H7 (cell line): ENCODE results near the gene LMCD1. TPM values are rescaled to one million over a fixed set of nuclear protein-coding genes. Genes with fewer than 3 reads are reported as not detected.

Experiments
- DNase-seq: peaks from one replicate; pipeline ENCODE4 v3.0.0; 2012
- H3K27me3 ChIP-seq: 2 replicates; pipeline ENCODE4 v1.6.0; 2011; ENCODE audit warnings: mild to moderate bottlenecking, low read length; ENCODE audit not compliant: control insufficient read depth, insufficient read depth
- H3K36me3 ChIP-seq: replicated peaks from 2 replicates; pipeline ENCODE4 v1.5.1; 2011; ENCODE audit warnings: low read length; ENCODE audit not compliant: control insufficient read depth, insufficient read depth
- H3K4me3 ChIP-seq: 2 replicates; pipeline ENCODE4 v1.5.1; 2011; ENCODE audit warnings: low read depth, mild to moderate bottlenecking, control low read depth, low read length, moderate library complexity; ENCODE audit not compliant: insufficient read depth
- total RNA-seq: library from RNA; depleted of rRNA; stranded (reverse); fragments of >200 nt; shearing (Covaris generic); gene quantifications from 2 replicates; pipeline ENCODE4 v1.2.3, GENCODE V29; 2014

The LMCD1 gene
- total RNA-seq, 1 experiment from 2014 or later: 7.9 TPM

DNA sequence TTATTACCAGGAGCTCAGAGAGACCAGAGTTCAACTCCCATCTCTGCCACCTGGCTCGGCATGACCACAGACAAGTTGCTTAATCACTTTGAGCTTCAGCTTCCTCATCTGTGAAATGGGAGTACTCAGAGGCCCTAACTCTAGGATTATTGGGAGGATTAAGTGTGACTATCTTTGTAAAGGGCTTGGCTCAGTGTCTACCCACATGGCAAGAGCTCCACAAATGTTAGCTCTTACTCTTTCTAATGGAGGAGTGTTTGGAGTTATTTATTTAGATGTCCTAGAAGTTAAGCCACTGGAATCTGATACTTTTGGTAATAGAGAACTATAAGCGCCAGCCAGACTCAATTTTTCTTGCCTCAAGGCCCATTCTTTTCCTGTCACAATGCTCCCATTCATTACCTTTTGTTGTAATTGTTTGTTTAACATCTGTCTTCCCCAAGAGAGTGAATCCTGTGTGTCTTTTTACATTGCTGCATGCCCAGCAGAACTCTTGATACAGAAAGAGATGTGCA is 12.3 kb upstream of the LMCD1 start:
- no peaks in the 10 kb centered on the region for H3K36me3 ChIP-seq
- no peak overlapping the region for H3K4me3 ChIP-seq
- DNase-seq: no peak
- no peaks in the 10 kb centered on the region for H3K27me3 ChIP-seq

DNA sequence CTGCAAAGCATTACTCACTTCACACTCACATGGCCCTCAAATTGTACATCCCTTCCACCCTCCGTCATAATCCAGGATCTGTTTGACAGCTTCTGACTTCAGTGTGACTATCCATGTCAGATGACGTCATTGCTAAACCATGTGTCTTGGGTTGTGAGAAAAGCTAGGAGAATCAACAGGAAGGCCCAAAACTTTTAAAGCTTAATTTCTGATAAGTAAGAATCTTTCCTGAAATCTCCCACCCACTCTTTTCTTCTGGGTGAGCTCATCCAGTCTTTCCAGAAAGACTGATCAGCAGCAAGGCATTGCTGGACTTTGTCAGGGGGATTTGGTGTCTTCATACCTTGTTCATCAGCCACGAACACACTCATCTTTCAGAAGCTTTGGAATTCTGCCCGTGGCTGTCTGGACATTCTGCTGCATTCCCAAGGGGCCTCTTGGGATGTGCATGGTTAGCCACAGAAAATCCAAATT is 11.5 kb upstream of the LMCD1 start:
- no peak overlapping the region for H3K4me3 ChIP-seq
- no peak for DNase-seq
- H3K36me3 ChIP-seq: no peaks in the 10 kb centered on the region
- H3K27me3 ChIP-seq: no peaks in the 10 kb centered on the region

DNA sequence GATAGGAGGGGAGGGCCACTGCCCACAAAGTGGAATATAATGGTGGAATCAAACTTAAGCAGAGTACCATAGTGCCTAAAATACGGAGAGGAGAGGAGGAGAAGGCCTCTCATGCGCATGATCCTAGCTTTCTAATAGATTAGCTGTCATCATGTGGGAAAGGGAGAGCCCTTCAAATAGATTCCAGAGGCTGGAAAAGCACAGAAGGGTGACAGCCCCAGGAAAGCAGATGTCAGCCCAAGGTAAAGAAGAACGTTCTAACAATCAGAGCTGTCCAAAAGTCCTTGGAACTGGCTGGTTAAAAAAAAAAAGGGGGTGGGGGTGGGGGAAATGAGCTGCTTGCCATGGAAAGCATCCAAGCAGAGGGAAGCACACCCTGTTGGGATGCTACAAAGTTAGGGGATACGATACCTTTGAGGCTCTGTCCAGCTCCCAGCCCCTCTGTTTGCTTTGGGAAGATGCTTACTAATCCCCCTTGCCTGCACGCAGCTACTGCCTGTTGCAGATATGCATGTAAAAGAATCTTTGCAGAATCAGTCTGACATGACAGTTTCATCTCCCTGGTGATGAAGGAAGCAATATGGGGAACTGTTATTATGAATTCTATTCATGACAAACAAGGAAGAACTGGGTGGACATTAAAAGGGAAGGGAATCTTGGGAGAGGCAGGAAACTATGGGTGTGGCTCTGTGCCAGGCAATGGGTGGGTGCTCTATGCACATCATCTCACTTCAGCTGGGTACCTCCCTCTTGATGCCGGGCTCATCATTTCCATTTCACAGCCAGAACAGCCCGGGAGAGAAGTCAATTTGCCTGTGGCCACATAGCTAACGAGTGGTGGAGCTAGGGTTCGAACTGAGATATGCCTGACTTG is 10.1 kb upstream of the LMCD1 start:
- H3K4me3 ChIP-seq: no peak overlapping the region
- H3K27me3 ChIP-seq: no peaks in the 10 kb centered on the region
- no peaks in the 10 kb centered on the region for H3K36me3 ChIP-seq
- no peak for DNase-seq

DNA sequence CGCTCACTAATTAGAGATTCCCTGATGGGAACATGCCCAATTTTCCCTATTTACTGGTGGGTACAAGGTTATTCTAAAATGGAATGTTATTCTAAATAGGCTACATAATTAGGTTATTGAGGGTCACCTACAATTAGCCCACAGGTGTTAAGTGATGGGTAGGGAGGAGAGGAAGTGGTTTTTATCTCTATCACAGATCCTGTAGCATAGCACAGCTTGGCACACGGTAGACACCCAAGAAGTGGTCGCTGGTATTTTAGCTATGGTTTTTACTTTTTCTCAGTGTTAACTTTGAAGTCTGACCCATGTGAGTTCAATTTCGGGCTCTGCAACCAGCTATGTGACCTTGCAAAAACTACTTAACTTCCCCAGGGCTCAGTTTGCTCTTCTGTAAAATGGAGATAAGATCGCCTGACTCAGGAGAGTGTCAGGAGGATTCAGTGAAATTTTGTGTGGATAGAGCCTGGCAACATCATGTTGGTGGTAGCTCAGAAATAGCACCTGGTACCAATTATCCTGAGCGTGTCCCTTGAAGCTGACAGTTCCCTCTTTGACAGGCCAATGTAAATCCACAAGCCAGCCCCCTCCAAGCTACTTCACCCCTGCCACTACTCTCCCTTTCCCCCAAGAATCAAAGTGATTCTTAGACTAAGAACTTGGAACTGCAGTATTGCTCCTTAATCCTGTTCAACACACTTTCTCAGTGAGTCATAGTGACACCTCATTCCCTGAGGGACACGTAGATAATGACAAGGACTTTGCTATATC is 8.7 kb upstream of the LMCD1 start:
- no peak for DNase-seq
- Histone ChIP-seq H3K4me3 (no peak overlapping the region), H3K27me3 (no peaks in the 10 kb centered on the region), H3K36me3 (no peaks in the 10 kb centered on the region)

DNA sequence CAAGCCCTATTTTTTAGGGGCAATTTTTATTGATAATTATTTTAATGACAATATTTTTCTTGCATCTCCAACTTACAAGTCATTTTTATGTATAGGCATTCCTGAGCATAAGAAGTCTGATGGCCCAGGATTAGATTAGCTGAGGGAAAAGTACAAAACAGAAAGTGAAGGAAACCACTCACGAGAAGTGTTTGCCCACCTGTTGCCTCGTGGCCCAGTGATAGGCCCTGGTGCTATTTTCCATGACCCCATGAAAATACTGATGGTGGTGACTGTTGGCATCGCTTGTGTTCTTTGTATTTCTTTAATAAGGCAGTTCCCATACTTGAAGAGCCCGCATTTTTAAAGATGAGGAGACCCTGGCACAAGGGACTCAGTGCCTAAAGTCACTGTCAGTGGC is 7.9 kb upstream of the LMCD1 start:
- no peak for DNase-seq
- no peak overlapping the region for H3K4me3 ChIP-seq
- no peaks in the 10 kb centered on the region for H3K36me3 ChIP-seq

DNA sequence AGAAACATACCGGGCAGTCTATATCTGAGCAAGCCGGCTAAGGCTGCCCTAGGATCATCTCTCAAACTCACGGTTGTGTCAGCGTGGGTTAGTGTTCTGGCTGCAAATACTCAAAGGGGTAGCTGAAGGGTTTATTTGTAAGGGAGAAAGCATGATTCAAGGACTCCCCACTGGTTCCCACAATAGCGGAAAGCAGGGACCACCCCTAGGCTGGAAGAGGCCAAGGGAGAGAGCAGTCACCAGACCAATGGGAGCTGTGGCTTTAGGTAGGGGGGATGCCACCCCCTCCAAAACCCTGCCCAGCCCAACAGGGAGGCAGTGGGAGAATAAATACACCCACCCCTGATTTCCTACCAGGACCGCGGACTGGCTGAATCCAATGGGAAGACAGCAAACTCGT is 7.3 kb upstream of the LMCD1 start:
- Histone ChIP-seq H3K4me3 (no peak overlapping the region), H3K36me3 (no peaks in the 10 kb centered on the region), H3K27me3 (no peaks in the 10 kb centered on the region)
- peak; percentile 40 for DNase-seq

More for the DNA sequence above, 7.9 kb upstream of the LMCD1 start:
- H3K27me3 ChIP-seq: no peaks in the 10 kb centered on the region

DNA sequence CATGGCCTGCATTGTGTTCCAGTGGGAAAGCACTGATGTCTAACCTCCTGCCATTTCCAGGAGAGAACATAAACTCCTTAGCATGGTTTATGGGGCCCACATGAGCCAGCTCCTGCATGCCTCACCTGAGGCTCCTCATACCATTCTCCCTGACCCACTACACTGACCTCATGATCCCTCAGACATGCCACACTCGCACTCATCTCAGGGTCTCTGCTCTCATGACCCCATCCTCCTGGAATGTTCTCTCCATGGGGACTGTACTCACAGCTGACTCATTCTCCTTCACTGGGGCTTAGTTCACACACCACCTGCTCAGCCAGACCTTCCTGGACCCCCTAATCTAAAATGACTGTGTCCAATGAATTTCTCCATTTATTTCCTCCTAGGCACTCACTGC is 4.0 kb upstream of the LMCD1 start:
- Histone ChIP-seq H3K36me3 (no peaks in the 10 kb centered on the region), H3K4me3 (no peak overlapping the region), H3K27me3 (no peaks in the 10 kb centered on the region)
- DNase-seq: no peak

DNA sequence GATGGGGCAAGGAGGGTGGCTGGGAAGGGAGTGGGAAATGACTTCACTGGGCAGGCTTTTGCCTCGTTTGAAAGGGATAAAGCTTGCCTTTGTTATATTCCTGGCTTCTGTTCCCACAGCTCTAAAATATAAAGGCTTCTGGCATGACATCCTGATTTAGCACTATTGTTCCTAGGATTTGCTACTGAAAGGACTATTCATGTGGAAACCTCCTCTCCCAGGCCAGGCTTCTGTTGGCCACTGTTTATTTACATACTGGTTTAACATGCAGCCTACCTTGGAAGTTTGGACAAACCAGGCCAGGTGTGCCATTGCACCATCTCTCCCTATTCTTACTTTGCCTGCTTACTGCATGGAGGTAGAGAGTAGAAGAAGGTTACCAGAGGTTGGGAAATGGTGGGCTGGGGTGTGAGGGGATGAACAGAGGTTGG is 2.4 kb upstream of the LMCD1 start:
- Histone ChIP-seq H3K36me3 (no peaks in the 10 kb centered on the region), H3K4me3 (no peak overlapping the region), H3K27me3 (no peaks in the 10 kb centered on the region)
- peak; percentile 29 for DNase-seq

DNA sequence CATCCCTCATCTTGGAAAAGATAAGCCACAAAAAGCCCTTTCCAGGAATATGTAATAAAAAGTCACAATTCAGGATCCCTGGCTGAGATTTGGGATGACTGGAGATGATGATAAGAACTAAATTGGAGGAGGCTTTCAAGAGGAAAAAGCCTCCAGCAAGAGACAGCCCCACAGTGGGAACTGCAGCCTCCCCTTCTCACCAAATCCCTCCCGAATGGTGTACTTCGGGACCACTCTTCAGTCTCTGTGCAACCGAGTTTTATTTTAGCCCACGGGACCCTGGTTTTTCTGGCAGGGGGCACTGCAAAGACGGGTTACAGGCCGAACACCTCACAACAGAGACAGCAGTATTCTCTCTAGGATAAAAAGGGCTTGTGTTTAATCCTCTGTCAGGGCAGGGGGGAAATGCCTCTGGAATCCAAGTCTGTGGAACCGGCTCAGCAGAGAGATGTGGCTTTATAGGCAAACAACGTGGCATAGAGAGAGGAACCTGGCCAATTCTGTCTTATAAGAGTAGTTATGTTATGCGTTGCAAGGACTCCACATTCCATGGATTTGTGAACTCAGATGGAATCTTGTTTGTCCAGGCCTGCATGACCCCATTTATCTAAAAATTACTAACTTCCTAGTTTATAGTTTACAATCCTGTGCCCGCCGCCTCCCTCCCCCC is 1.2 kb upstream of the LMCD1 start:
- Histone ChIP-seq H3K36me3 (no peaks in the 10 kb centered on the region), H3K4me3 (no peak overlapping the region), H3K27me3 (no peaks in the 10 kb centered on the region)
- DNase-seq: no peak

DNA sequence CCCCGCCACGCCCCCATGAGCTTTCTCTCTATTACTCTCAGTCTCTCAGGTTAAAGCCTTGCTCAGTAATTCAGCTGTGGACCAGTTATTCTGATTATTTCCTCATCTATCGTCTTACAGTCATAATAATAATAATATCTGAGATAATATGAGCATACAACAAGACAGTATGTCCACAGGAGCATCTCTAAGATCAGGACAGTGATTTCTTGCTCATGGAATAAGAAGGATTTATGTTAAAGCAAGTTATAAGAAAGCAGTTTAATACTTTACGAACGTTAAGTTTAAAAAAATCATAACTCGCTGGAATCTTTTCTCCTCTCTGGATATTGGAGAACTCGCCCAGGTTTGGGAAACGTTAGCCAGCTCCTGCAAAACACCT is 643 bp upstream of the LMCD1 start:
- no peak for DNase-seq
- Histone ChIP-seq H3K36me3 (no peaks in the 10 kb centered on the region), H3K27me3 (no peaks in the 10 kb centered on the region), H3K4me3 (peak overlapping the region; percentile 39)

DNA sequence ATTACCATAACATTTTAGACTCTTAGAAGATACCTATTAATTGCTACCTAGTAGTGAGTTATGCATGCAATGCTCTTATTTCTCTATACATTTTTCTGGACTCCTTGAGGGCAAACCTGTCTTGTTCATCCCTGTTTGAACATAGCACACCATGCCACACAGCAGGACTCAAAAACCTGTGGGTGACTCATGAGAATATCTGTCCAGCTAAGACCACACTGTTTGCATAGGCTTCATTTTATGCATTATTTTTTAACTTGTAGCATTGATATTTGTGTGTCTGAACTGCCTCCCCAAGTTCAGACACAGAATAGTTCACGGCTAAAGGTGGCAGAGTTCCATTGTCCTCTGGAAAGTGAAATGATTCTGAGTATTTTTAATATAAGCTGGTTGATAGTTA is 1.8 kb downstream of the LMCD1 start:
- Histone ChIP-seq H3K4me3 (no peak overlapping the region; the same call in 1 of the 2 replicates), H3K36me3 (no peaks in the 10 kb centered on the region), H3K27me3 (no peaks in the 10 kb centered on the region)
- no peak for DNase-seq

DNA sequence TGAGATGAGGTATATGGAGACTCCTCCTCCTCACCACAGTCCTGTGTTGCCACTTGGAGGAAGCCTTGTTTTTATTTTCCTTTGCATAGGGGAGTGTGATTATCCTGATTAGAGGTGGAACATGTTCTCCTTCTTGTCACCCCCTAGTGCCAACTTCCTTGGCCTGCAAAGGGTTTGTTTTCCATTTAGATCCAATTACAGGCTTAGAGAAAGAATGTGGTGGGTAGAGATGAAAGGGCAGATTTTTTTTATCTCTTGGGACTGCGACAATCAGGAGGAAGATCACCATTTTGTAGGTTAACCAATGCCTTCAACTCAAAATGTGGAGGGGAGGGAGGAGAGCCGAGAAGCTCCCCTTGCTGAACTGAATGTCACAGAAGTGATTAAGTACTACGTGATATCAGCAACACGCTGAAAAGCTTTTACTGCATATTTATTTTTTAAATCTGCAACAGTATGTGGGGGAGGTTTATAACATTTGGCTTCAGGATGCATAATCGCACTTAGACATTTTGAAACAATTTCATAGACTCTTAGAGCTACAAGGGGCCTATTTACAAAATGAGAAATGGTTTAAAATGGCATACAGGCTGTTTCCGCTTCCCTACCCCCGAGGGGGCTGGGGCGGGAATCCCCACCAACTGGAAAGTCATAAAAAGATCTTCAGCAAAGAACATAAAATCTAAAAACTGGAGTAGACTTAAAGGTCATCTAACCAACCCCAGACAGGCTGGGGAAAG is 2.4 kb downstream of the LMCD1 start:
- Histone ChIP-seq H3K27me3 (no peaks in the 10 kb centered on the region), H3K36me3 (no peaks in the 10 kb centered on the region), H3K4me3 (no peak overlapping the region)
- DNase-seq: no peak

DNA sequence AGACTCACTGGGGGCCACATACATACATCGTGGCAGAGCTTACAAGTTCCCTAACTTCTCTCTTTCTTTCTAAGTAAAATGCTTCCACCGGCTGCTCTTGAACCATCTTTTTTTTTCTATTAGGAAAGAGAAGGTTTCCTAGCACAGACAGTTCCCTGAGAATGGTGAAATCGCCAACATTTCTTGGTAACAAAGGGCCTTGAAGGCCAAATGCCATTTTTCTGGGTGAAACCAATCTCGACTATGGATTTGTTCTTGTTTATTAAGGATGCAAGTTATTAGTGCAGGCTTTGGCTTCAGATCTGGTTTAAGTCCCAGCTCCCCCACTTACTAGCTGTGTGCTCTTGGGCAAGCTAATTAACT is 3.0 kb downstream of the LMCD1 start:
- no peak overlapping the region for H3K4me3 ChIP-seq
- no peaks in the 10 kb centered on the region for H3K27me3 ChIP-seq
- no peaks in the 10 kb centered on the region for H3K36me3 ChIP-seq
- no peak for DNase-seq

DNA sequence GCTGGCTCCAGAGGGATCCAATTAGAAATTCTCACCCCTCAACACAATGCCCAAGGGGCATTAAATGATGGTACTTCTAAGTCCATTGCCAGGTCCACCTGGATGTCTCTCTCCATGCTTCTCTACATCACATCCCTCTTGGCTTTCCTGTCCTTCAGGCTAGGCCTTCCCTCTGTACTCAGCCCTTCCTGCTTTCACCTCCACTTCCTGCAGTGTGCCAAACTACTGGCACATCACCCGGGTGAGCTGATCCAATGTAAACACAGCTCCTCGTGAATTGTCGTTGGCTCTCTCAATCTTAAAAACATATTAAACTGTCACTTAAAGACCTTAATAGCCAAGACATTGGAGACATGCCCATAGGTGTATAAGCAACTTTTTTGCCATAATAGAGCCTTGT is 4.0 kb downstream of the LMCD1 start:
- no peak for DNase-seq
- Histone ChIP-seq H3K36me3 (no peaks in the 10 kb centered on the region), H3K27me3 (no peaks in the 10 kb centered on the region), H3K4me3 (no peak overlapping the region)
